Body of pancreas (tissue), 4 donors: Measurements from ENCODE around the gene EPS8.

Experiments
- CTCF ChIP-seq, 7 experiments: fragments of 450-650 bp in 4 of 7; fragments of 200-600 bp in 3 of 7; sonication (generic) in 3 of 7; IDR thresholded peaks; one replicate each; pipeline ENCODE4 v1.5.1; 2016 to 2019; ENCODE audit warnings: antibody characterized with exemption in 7 of 7
- POLR2A ChIP-seq, 3 donors: fragments of 450-650 bp; IDR thresholded peaks; one replicate each; pipeline ENCODE4 v1.6.1; 2016; ENCODE audit warnings: antibody characterized with exemption in 3 of 3, mild to moderate bottlenecking in 2 of 3

GRCh38 chr12:15575671-15576541, 213.3 kb downstream of the EPS8 start:
- TF ChIP-seq CTCF (IDR thresholded peaks at IDR 0.05) (no peak), POLR2A (IDR thresholded peaks at IDR 0.05) (no peak)
